HG03196 (cell line): Measurements from ENCODE around the gene PIEZO2.

Source experiments
- ATAC-seq: cut with Tn5 transposase; IDR thresholded peaks from one replicate; pipeline ENCODE4 v1.9.1; 2021; ENCODE audit not compliant: unreplicated experiment

The PIEZO2 gene

DNA sequence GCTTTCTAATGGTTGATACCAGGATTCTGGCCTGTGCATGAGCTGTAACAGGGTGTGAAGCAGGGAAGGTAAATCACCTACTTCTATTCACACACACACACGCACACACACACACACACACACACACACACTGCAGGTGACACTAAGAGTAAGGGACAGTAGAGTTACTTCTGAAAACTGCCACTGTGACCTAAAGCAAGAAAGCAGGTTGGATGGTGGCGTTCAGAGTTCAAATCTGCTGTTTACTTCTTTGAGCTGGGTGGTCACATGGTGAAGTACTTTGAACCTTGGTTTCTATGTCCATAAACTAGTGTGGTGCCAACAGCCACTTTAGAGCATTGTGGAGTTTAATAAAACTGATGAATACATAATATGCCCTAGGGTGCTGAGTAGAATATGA lies 248.0 kb downstream of the PIEZO2 start:
- ATAC-seq = no peak

DNA sequence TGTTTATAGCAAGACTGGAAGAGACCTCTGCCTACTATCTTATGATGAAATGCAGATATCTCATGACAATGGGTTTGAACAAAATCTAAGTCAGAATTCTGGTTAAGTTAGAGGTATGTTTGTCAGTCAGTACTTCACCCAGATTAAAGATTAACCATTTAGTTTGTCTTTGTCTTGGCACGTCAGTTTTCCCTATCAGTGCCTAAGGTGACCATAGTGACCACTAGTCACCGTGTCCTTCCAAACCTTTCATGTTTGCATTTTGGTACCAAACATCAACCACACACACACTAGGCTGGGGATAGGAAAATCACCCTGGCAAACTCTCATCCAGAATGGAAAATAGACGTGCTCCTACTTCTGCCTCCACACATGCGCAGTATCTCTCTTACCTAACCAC lies 248.9 kb downstream of the PIEZO2 start:
- no peak for ATAC-seq

DNA sequence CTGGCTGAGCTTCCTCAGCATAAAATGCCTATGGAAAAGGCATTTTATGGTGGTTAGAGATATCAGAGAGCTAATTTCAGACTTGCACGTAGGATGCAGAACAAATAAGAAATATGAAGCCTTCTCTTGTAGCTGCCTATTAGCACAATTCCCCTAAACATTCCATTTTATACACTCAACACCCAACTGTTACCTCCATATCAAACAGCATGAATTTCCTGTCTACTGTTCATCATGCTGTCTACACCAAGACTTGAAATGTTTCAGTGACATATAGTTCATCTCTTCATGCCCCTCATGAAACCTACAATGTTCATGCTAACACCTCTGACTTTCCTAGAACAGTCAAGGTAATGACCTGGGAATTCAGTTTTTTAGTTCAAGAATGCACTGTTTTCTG lies 249.9 kb downstream of the PIEZO2 start:
- no peak for ATAC-seq

DNA sequence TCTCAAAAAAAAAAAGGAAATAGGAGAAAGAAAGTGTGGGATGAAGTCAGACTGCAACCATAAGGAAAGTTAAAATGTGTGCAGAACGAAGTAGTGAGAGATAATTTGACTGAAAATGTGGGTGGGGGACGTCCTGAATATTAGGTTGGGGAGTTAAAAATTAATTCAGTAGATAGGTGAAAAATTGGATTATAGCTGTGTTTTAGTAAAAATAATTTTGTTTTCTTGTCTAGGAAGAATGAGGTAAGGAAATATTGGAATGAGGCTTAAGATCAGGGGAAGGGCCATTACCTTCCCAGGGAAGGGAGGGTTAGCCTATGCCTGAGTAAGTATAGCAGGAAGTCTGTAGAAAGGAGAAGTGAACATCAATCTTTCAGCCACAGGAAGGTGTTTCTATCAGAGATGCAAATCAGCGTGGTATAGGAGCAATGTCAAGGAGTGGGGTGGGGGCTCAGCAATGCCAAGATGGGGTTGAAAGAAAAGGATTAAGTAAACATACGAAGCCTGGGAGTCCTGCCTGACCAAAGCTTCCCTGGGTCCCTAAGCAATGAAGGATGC lies 250.9 kb downstream of the PIEZO2 start:
- ATAC-seq = no peak

DNA sequence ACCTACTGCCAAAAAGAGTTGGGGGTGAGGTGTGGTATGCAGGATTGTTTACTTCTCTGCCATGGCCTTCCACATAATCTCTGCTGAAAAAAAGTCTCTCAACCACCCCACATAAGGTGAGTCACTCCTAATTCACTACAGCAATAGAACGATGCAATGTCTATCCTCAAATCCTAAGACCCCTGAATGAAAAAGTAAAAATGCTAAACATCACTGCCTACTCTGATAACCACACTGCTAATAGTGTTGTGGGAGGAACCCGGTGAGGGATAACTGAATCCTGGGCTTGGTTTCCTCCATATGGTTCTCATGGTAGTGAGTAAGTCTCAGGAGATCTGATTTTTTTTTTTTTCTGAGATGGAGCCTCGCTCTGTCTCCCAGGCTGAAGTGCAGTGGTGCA lies 252.5 kb downstream of the PIEZO2 start:
- no peak for ATAC-seq

DNA sequence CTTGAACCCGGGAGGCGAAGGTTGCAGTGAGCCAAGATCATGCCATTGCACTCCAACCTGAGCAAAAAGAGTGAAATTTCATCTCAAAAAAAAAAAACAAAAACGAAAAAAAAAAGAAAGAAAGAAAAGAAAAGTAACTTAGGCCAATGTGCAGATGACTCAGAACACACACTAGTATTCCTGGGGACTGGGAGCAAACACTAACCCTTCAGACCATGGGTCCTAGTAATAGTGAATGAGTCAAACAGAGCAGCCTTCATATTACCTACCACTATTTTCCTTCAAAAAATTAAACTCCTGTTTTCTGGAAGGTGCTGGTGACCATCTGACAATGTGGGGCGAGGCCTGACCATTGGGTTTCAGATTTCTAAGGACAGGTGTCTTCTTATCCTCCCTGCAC lies 253.4 kb downstream of the PIEZO2 start:
- ATAC-seq = no peak

DNA sequence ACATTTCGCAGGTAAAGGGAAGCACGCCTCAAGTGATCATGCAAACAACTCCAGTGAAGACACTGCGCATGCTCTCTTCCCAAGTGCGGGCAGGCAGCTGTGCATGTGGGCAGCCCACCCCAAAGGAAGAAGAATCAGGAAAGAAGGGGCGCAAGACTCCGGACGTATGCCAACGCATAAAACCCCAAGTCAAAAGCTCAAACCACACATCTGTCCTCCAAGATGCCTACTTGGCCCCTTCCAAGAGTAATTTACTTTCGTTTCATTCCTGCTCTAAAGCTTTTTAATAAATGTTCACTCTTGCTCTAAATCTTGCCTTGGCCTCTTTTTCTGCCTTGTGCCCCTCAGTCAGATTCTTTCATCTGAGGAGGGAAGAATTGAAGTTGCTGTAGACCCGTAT lies 254.9 kb downstream of the PIEZO2 start:
- no peak for ATAC-seq

DNA sequence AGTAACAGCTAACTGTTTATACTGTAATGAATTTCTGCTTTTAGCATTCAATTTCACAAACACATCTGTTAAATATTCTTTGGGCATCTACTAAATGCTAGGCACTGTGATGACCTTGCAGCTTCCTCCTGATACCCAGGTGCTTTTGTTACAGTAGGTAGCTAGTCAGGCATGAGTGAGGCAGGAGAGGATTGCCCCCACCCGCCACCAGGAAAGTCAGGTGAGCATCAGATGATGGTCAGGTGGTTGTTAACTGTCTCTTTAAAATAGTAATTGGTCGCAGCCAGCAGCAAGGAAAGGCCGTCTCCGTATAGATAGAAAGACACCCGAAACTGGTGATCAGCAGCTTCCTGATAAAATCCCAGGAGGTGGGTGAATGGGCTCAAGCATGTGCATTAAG lies 255.6 kb downstream of the PIEZO2 start:
- ATAC-seq = no peak

DNA sequence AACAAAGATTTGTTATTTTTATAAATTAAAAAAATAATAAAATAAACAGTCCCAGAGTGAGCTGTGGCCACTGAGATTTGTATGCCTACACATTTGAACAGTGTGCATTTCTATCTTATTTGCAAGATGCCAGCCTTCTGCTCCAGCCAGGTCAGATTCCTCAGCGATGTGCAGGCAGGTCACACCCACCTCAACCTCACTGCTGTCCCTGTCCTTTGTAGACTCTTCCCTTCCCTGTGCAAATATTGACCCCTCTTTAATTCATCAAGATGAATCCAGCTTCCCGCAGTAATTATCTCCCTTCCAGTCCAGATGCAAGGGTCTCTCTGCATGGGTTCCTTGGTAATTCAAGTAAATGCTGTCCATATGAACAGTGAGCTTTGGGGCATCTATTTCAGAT lies 256.2 kb downstream of the PIEZO2 start:
- ATAC-seq = no peak

DNA sequence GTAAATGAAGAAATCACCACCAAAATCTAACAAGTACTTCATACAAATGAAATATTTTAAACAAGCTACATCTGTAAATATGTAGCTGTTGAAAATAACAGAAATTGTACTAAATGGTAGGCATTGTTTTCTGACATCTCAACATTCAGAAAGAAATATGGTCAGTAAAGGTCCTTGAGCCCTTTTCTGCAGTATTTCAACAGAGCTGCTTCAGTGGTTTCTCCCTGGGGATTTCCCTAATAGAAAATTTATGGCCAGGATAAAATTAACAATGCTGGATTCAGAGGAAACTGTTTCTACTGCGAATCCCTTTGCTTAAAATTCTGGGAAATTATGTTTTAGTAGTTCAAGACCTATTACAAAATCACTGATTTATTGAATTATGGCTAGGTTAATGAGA lies 256.6 kb downstream of the PIEZO2 start:
- no peak for ATAC-seq

DNA sequence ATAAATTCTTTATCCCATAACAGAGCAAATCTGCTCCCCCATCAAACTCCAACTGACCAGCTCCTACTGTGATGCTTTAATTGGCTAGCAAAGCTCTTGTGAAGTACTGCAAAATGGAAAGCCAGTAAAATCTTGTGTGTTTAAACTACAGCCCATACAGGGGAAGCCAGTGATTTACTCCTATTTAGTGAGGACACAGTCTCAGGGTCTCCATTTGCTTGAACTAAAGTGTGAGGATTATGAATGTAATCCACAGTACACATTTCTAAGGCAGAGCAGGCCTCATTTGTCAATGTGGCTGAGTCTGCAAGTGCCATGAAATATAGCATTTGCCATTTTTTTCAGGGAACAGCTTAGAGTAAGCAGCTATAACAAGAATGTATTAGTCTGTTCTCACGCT lies 259.3 kb downstream of the PIEZO2 start:
- no peak for ATAC-seq

DNA sequence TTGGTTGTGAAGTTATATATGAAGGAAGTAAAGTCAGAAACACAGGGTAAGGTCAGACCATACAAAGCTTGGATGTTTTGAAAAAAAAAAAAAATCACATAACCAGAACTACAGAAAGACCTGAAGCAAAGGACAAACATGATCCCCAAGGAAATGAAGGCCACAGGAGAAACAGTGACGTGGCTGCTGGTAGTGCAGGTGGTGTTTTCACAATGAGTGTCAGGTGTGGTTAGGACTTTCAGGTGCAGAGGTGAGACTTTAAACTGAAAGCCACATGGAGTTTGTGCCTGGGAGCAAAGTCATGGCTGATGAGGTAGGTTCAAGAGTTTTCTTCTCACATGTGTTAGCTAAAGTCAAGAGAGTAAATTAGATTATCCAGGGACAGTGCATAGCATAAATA lies 270.7 kb downstream of the PIEZO2 start:
- ATAC-seq = peak; percentile 62

DNA sequence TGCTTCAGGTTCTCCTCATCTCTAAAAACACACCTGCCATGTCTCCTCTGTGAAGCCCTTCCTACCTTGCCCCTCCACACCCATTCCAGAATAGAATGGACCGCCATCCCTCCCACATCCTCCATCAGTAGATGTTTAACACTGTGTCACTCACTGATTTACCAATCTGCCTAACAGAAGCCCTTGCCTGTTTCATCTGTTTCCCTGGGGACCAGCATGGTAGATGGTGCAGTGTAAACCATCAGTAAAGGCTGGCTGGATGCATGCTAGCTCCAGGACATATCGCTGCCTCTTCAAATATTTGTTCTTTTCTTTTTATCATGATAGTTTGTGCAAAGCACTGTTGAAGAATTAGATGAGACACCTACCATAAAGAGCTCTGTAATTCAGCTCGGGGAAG lies 271.4 kb downstream of the PIEZO2 start:
- ATAC-seq = peak; percentile 41

DNA sequence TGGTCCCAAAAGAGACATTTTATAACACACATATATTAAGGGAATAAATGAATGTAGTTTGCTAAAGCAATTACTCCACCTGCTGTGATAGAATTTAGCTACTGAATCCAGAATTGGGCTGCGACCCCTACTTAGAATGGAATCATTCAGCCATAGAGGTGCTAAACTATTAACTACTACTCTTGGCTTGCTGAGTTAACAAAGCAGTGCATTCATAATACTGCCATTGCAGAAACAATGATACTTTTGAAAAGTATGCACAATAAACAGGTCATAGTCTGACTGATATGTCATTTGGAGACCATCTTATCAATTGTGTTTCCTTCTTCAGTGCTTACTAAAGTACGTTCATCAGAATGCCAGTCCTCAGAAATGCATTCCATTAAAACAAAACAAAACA lies 273.6 kb downstream of the PIEZO2 start:
- no peak for ATAC-seq

DNA sequence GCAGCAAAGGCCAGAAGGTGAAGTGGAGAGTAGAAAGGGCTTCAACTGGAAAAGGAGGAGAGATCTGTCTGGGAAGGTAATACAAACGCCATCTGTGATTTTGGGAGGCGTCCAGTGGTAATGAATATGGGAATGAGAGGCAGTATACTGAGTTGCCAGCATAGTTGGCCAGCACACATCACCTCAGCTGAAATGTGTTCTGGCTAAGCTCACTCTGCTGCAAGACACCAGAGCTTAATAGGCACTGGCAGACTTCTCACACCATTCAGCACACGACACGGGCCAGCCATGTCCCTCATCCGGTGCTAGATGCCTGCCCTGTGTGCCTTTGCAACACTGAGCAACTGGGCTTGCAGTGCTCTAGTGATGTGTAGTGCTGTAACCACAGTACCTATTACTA lies 277.1 kb downstream of the PIEZO2 start:
- no peak for ATAC-seq

DNA sequence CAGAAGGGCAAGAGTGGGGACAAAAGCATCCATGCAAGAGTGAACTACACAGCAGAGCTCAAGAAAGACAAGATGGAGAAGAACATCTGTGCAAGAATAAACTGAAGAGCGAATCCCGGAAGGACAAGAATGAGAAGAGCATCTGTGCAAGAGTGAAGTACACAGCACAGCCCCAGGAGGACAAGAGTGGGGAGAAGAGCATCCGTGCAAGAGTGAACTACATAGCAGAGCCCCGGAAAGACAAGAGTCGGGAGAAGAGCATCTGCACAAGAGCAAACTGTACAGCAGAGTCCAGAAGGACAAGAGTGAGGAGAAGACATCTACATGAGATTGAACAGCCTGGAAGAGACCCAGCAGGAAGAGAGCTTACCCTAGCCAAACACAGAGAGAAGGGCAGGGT lies 284.6 kb downstream of the PIEZO2 start:
- ATAC-seq = no peak

DNA sequence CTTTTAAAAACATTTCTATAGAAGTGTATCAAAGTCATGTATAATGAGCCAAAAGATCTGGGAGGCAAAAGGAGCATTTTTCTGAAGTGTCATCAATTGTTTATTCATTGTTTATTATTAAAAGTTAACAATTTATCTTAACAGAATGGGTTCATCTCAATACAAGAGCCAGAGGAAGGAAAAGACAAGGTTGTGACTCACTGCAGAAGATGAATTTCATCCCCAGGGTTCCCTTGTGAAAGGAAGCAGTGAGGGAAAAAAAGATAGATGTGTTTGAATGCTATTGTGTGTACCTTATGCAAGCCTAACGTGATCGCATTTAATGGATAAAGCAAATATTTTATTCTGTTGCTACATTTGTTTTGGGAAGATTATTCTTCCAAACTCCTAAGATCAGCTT lies 286.3 kb downstream of the PIEZO2 start:
- no peak for ATAC-seq

DNA sequence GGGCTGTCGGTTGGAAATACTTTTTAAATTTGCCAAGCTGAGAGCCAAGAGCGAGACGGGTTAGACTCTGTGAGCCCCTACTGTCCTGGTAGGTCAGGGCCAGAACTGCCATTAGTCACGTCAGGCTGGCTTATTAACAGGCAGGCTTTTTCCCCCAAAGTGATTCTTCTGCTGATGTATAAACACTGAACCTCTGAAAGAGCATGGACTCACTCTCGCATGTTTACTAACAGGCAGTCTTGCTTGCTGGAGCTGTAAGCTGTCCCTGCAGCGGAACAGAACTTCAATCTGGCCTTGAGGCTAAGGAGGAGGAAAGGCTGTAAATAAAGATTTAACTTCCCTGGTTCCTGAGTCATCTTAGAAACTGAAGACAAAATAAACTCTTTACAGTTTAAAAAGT lies 288.4 kb downstream of the PIEZO2 start:
- ATAC-seq = no peak

DNA sequence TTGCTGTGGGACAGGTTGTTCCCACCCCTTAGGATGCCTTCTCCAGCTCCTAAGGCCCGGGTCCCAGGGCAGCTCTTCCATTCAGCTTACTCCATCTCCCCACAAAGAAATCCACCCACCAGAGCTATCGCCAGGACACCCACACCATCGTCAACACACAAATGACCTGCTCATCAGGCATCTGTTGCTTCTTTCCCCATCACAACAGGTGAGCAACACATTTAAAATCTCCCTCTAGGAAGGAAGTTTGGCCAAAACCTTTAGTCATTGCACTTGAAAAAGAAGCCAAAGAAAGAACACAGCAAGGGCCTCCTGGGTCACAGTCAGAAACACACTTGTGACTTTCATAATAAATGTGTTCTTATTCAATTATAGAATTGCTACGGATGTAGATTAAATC lies 289.0 kb downstream of the PIEZO2 start:
- ATAC-seq = no peak

DNA sequence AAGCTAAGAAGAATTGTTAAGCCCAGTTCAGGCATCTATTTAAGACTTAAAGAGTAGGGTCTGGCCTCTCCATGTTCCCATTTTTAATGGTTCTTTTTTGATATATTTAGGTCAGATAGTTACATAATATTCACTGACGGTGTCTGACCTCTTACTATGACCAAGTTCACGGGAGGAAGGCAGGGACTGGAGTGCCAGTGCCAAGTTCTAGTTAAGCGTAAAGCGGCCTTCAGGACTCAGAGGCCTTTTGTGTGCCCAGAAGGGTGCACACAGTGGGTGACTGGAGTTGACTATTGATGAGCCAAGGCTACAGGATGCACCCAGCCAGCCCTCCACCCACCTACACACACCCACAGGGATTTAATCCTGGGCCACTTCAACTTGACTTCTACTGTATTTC lies 290.9 kb downstream of the PIEZO2 start:
- ATAC-seq = no peak

DNA sequence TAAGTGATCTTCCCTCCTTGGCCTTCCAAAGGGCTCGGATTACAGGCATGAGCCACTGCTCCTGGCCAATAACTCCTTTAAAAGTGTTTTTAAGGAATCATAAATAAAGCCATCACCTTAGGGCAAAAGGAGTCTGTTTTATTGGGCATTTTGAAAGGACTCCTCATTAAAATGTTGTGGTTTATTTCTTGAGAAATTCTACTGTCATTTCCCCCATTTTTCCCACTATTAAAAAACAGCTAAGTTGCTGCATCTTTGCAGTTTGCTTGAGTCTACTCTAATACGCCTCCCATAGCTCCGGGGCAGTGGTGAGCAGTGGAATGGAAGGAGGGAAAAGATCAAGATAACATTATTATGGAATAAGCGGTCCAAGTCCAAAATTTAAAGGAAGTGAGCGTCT lies 293.2 kb downstream of the PIEZO2 start:
- ATAC-seq = no peak

DNA sequence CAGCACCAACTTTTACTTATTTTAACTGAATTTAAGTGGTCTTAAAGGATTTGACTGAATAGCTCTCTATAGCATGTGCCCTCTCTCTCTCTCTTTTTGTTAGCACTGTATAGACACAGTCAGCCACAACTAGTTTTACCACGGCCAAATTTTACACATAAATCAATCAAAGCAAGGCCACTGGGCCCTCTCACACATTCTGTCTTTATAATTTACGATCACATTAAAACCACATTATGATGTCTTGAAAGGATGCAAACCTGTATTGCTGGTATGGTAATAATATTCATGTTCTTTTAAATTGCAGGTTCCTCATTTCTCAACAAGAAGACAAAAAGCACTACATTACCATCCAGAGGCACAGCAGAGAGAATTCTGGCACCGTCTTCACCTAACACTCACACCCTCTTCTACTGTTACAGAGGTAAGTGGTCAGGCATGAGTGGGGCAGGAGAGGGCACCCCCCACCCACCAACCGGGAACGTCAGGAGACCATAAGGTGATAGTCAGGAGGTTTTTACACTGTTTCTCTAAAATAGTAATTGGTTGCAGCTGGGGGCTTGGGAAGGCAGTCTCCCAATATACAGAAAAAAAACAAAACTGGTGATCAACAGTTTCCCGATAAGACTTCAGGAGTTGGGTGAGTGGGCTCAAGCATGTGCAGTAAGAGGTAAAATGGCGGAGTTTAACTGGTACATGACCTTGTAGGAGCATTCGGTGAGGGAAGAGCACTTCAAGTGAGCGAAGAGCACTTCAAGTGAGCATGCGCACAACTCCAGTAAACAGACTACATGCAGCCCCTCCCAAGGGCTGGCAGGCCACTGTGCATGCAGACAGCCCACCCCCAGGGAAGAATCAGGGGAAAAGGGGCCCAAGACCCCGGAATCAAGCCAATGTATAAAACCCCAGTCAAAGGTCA lies 296.7 kb downstream of the PIEZO2 start:
- ATAC-seq = no peak

DNA sequence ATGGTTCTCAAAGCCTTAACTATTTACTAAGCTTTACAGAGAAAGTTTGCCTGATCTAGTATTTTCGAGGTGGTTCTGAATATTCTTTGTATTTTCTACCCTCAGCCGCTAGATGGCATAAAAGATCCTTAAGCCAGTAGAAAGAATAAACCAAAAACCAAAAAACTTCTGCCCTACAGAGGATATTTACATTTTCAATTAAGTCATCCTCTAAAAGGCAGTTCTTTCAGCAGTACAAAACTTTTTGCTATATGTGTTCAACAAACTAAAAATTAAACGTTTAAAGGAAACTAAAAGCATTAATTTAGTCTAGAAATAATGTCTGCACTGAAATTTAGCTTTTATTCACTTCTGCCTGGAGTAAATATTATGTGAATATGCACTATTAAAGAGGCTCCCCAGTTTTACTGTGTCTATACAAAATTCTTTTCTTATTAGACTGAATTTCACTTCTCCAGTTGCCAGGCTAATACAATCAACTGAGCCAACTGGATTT lies 297.5 kb downstream of the PIEZO2 start:
- ATAC-seq = no peak
